Activated CD4-positive, alpha-beta T cell treated with anti-CD3 and anti-CD28 coated beads, Interleukin-2, amount 10 ng/mL, durations not matched to agents 7 days and 5 days (primary cell): Measurements from ENCODE around the gene CYB5D1. TPM values are rescaled to one million over a fixed set of nuclear protein-coding genes. Genes with fewer than 3 reads are reported as not detected.

Experiments used
- total RNA-seq, 2 experiments: library from RNA; stranded (reverse); gene quantifications; one replicate each; pipeline ENCODE4 v1.2.3, GENCODE V29; 2021

Gene CYB5D1
- total RNA-seq, 2 experiments from 2014 or later = 8.2 to 9.0 TPM

Other genes with a start within 250 kb of the CYB5D1 start
- 10 to 100 TPM; 27.5 to 28.8 TPM for gene FXR2, start 243.1 kb upstream of the CYB5D1 start, total RNA-seq
- gene SAT2, start 230.2 kb upstream of the CYB5D1 start, total RNA-seq = 10 to 100 TPM; 18.5 to 23.6 TPM
- gene SHBG, start 227.9 kb upstream of the CYB5D1 start, total RNA-seq = not detected
- gene ATP1B2, start 207.1 kb upstream of the CYB5D1 start, total RNA-seq = under 1 TPM in 1 of 2 experiments, not detected in 1; 0.08 TPM
- 100 to 1,000 TPM; 154 to 182 TPM for gene TP53, start 170.5 kb upstream of the CYB5D1 start, total RNA-seq
- 10 to 100 TPM; 22.6 to 24.2 TPM for gene WRAP53, start 169.5 kb upstream of the CYB5D1 start, total RNA-seq
- not detected for gene EFNB3, start 152.8 kb upstream of the CYB5D1 start, total RNA-seq
- gene DNAH2, start 140.3 kb upstream of the CYB5D1 start, total RNA-seq = not detected
- gene KDM6B, start 23.8 kb upstream of the CYB5D1 start, total RNA-seq = 10 to 100 TPM; 12.3 to 12.8 TPM
- gene TMEM88, start 2.9 kb upstream of the CYB5D1 start, total RNA-seq = under 1 TPM; 0.55 to 0.87 TPM
- gene NAA38, start 444 bp upstream of the CYB5D1 start, total RNA-seq = 10 to 100 TPM; 84.2 to 93.0 TPM
- 100 to 1,000 TPM; 216 to 223 TPM for gene CHD3, start 30.8 kb downstream of the CYB5D1 start, total RNA-seq
- 1 to 10 TPM; 4.4 to 4.5 TPM for gene RNF227, start 58.3 kb downstream of the CYB5D1 start, total RNA-seq
- gene KCNAB3, start 71.9 kb downstream of the CYB5D1 start, total RNA-seq = 10 to 100 TPM; 11.8 to 12.4 TPM
- 100 to 1,000 TPM; 235 to 251 TPM for gene TRAPPC1, start 73.9 kb downstream of the CYB5D1 start, total RNA-seq
- gene CNTROB, start 74.2 kb downstream of the CYB5D1 start, total RNA-seq = 10 to 100 TPM; 74.3 to 77.4 TPM
- not detected for gene GUCY2D, start 144.6 kb downstream of the CYB5D1 start, total RNA-seq
- gene ALOX15B, start 181.1 kb downstream of the CYB5D1 start, total RNA-seq = not detected
- gene ALOX12B, start 229.7 kb downstream of the CYB5D1 start, total RNA-seq = under 1 TPM; 0.27 to 0.31 TPM